ENCODE data around the gene CMTM6. TPM values are rescaled to one million over a fixed set of nuclear protein-coding genes. Genes with fewer than 3 reads are reported as not detected.
"Not testable (repeated sequence)": the region's sequence is repeated elsewhere in the genome, so short reads cannot be mapped to it uniquely, and the experiment has no call there.

The CMTM6 gene
- total and polyA plus RNA-seq, 7 donors, result 19.9 to 82.0 (median 37.7) TPM

GRCh38 chr3:32471246-32471645 lies 31.4 kb downstream of the CMTM6 start:
- no peaks in the 10 kb centered on the region for H3K9me3 ChIP-seq
- H3K4me3 ChIP-seq, result no peak overlapping the region
- H3K4me1 ChIP-seq, result peaks cover 0 to 24% (median 13%) of the 10 kb centered on the region in 4 donors
- H3K36me3 ChIP-seq, result no peaks in the 10 kb centered on the region
- TF ChIP-seq EP300 (IDR thresholded peaks at IDR 0.05), result no peak
- no peak for TF ChIP-seq CTCF (IDR thresholded peaks at IDR 0.05)
- no peak for TF ChIP-seq POLR2AphosphoS5 (IDR thresholded peaks at IDR 0.05)
- no peak for TF ChIP-seq POLR2A (IDR thresholded peaks at IDR 0.05)
- WGBS, 2 donors, result 73 to 81% methylated on average over 3 of the region's 3 CpGs
- no peaks in the 10 kb centered on the region for H3K27me3 ChIP-seq
- intact Hi-C loops (cut with DNase I), result no loop called here
- DNase-seq, result no peak
- H3K27ac ChIP-seq, result no peak overlapping the region

- peak overlapping the region in 1 of 4 donors; percentile 29 for H3K27ac ChIP-seq
- intact Hi-C loops (cut with DNase I), result no loop called here
Observed at GRCh38 chr3:32470362-32470761, 32.3 kb downstream of the CMTM6 start.

GRCh38 chr3:32469151-32469874 lies 33.3 kb downstream of the CMTM6 start:
- 78 to 82% methylated on average over 7 of the region's 7 CpGs for WGBS, 2 donors
- Histone ChIP-seq H3K27me3 (no peaks in the 10 kb centered on the region), H3K4me1 (peaks cover 0 to 24% (median 13%) of the 10 kb centered on the region in 4 donors), H3K36me3 (no peaks in the 10 kb centered on the region), H3K27ac (no peak overlapping the region), H3K4me3 (no peak overlapping the region), H3K9me3 (no peaks in the 10 kb centered on the region)
- no peak for DNase-seq
- intact Hi-C loops (cut with DNase I), result loop anchor here (5.0 kb wide), 1 partner anchor 77 kb away; the partner anchor contains the start of gene CMTM7
- TF ChIP-seq CTCF (IDR thresholded peaks at IDR 0.05), result no peak
- TF ChIP-seq EP300 (IDR thresholded peaks at IDR 0.05), result no peak
- no peak for TF ChIP-seq POLR2A (IDR thresholded peaks at IDR 0.05)
- no peak for TF ChIP-seq POLR2AphosphoS5 (IDR thresholded peaks at IDR 0.05)

More at GRCh38 chr3:32470362-32470761, 32.3 kb downstream of the CMTM6 start:
- Histone ChIP-seq H3K4me3 (no peak overlapping the region), H3K4me1 (peaks cover 0 to 24% (median 13%) of the 10 kb centered on the region in 4 donors), H3K36me3 (no peaks in the 10 kb centered on the region), H3K27me3 (no peaks in the 10 kb centered on the region), H3K9me3 (no peaks in the 10 kb centered on the region)
- no peak for TF ChIP-seq CTCF (IDR thresholded peaks at IDR 0.05)
- no peak for TF ChIP-seq EP300 (IDR thresholded peaks at IDR 0.05)
- TF ChIP-seq POLR2AphosphoS5 (IDR thresholded peaks at IDR 0.05), result no peak
- no peak for TF ChIP-seq POLR2A (IDR thresholded peaks at IDR 0.05)
- no peak for DNase-seq
- WGBS, 2 donors, result 67 to 88% methylated on average over 5 of the region's 5 CpGs

- 29 to 32% methylated on average over 41 of the region's 41 CpGs for WGBS, 2 donors
- peak; percentile 79 for DNase-seq
- Histone ChIP-seq H3K4me3 (peak overlapping the region; percentile 23 to 47 (median 42)), H3K4me1 (peaks cover 0 to 24% (median 13%) of the 10 kb centered on the region in 4 donors), H3K27me3 (no peaks in the 10 kb centered on the region), H3K27ac (no peak overlapping the region), H3K36me3 (no peaks in the 10 kb centered on the region), H3K9me3 (no peaks in the 10 kb centered on the region)
- TF ChIP-seq POLR2AphosphoS5 (IDR thresholded peaks at IDR 0.05) (peak in 1 of 4 donors; percentile 15), POLR2A (IDR thresholded peaks at IDR 0.05) (no peak), EP300 (IDR thresholded peaks at IDR 0.05) (no peak), CTCF (IDR thresholded peaks at IDR 0.05) (peak; percentile 76 to 100 (median 90))
- intact Hi-C loops (cut with DNase I), result loop anchor here (1.0 to 5.0 kb wide), 3 partner anchors 75 to 170 kb away; partner anchors contain the start of gene CMTM7
Observed at GRCh38 chr3:32467333-32468070, 35.1 kb downstream of the CMTM6 start.

- H3K4me3 ChIP-seq, H3K36me3 ChIP-seq, DNase-seq, H3K27ac ChIP-seq, H3K27me3 ChIP-seq, H3K9me3 ChIP-seq: not testable (repeated sequence)
- peaks cover 0 to 24% (median 13%) of the 10 kb centered on the region in 4 donors for H3K4me1 ChIP-seq
- intact Hi-C loops (cut with DNase I), result loop anchor here (1.0 to 5.0 kb wide), 2 partner anchors 75 to 170 kb away; partner anchors contain the start of gene CMTM7
- 59 to 84% methylated on average over 6 of the region's 6 CpGs for WGBS, 2 donors
Observed at GRCh38 chr3:32466808-32467207, 35.8 kb downstream of the CMTM6 start.

GRCh38 chr3:32464726-32465125 lies 37.9 kb downstream of the CMTM6 start:
- not testable (repeated sequence) for H3K27me3 ChIP-seq, H3K9me3 ChIP-seq, H3K27ac ChIP-seq, DNase-seq, H3K4me3 ChIP-seq, H3K36me3 ChIP-seq
- whole genome bisulfite sequencing, 2 donors, result 95 to 97% methylated on average over 7 of the region's 7 CpGs
- intact Hi-C loops (cut with DNase I), result loop anchor here (5.0 kb wide), 1 partner anchor 72 kb away; the partner anchor contains the start of gene CMTM7
- H3K4me1 ChIP-seq, result peaks cover 0 to 15% (median 8%) of the 10 kb centered on the region in 4 donors

GRCh38 chr3:32463415-32463814 lies 39.2 kb downstream of the CMTM6 start:
- DNase-seq; H3K27me3 ChIP-seq; H3K4me3 ChIP-seq; intact Hi-C loops (cut with DNase I); H3K36me3 ChIP-seq; H3K9me3 ChIP-seq; H3K27ac ChIP-seq; H3K4me1 ChIP-seq: not testable (repeated sequence)
- WGBS, 2 donors, result 90 to 95% methylated on average over 7 of the region's 7 CpGs

Measured in sigmoid colon (tissue), 7 donors.